ENCODE measurements around the gene POLD4. TPM values are rescaled to one million over a fixed set of nuclear protein-coding genes. Genes with fewer than 3 reads are reported as not detected.

The POLD4 gene
- total RNA-seq, 1 experiment from 2014 or later = 44.2 TPM

DNA sequence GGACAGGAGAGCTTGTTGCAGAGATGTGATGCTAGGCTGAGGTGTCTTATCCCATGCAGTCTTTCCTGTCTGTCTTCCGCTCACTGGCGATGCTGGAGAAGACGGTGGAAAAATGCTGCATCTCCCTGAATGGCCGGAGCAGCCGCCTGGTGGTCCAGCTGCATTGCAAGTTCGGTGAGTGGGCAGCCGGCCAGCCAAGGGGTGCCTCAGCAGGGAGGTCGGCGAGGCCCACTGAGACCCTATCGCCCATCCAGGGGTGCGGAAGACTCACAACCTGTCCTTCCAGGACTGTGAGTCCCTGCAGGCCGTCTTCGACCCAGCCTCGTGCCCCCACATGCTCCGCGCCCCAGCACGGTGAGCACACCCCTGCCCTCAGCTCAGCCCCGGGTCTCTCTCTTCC, 40.1 kb upstream of the POLD4 start (continued):
- TF ChIP-seq, protein P1, sequence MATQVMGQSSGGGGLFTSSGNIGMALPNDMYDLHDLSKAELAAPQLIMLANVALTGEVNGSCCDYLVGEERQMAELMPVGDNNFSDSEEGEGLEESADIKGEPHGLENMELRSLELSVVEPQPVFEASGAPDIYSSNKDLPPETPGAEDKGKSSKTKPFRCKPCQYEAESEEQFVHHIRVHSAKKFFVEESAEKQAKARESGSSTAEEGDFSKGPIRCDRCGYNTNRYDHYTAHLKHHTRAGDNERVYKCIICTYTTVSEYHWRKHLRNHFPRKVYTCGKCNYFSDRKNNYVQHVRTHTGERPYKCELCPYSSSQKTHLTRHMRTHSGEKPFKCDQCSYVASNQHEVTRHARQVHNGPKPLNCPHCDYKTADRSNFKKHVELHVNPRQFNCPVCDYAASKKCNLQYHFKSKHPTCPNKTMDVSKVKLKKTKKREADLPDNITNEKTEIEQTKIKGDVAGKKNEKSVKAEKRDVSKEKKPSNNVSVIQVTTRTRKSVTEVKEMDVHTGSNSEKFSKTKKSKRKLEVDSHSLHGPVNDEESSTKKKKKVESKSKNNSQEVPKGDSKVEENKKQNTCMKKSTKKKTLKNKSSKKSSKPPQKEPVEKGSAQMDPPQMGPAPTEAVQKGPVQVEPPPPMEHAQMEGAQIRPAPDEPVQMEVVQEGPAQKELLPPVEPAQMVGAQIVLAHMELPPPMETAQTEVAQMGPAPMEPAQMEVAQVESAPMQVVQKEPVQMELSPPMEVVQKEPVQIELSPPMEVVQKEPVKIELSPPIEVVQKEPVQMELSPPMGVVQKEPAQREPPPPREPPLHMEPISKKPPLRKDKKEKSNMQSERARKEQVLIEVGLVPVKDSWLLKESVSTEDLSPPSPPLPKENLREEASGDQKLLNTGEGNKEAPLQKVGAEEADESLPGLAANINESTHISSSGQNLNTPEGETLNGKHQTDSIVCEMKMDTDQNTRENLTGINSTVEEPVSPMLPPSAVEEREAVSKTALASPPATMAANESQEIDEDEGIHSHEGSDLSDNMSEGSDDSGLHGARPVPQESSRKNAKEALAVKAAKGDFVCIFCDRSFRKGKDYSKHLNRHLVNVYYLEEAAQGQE (IDR thresholded peaks at IDR 0.05; ENCODE audit: low read depth) = no peak
- TF ChIP-seq, protein P2, sequence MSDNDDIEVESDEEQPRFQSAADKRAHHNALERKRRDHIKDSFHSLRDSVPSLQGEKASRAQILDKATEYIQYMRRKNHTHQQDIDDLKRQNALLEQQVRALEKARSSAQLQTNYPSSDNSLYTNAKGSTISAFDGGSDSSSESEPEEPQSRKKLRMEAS (IDR thresholded peaks at IDR 0.05) = no peak
- TF ChIP-seq POLR2A (IDR thresholded peaks at IDR 0.05; ENCODE audit: borderline replicate concordance, extremely low read depth, insufficient read depth, insufficient read length) (no peak), CBX3 (IDR thresholded peaks at IDR 0.05; ENCODE audit: low read depth) (no peak), POLR2AphosphoS5 (IDR thresholded peaks at IDR 0.05; ENCODE audit: low read depth, low read length) (no peak), EZH2 (IDR thresholded peaks at IDR 0.05) (no peak), CEBPB (IDR thresholded peaks at IDR 0.05; ENCODE audit: low read depth) (no peak), SRF (IDR thresholded peaks at IDR 0.05; ENCODE audit: low read depth) (no peak), ZFX (IDR thresholded peaks at IDR 0.05) (no peak), JUND (IDR thresholded peaks at IDR 0.05) (no peak), EZH2phosphoT487 (IDR thresholded peaks at IDR 0.05; ENCODE audit: borderline replicate concordance) (no peak), SIN3A (IDR thresholded peaks at IDR 0.05; ENCODE audit: low read depth) (no peak), RAD21 (IDR thresholded peaks at IDR 0.05; ENCODE audit: low read depth) (no peak)

DNA sequence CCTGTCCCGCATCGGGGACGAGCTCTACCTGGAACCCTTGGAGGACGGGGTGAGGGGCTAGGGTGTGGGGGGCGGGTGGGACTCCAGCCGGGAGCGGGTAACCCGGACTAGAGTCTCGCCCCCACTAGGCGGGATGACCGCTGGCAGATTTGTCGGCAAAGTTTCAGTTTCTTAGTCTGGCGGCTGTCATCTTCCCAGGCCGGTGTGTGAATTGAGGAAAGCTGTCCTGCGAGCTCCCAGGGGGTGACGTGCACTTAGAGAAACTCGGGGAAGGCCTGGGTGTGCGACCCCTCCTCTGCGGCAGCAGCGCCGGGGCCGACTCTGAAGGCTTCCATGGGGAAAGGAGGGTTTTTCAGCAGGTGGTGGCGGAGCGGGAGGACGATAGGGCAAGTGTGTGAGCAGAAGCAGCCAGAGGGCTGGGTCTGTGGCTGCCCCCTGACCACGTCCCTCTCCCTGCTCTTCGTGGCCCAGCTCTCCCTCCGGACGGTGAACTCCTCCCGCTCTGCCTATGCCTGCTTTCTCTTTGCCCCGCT, 38.9 kb upstream of the POLD4 start:
- H3K9ac ChIP-seq (ENCODE audit: low read length) = peak overlapping the region; percentile 83
- no peaks in the 10 kb centered on the region for H3K9me2 ChIP-seq (ENCODE audit: insufficient read depth)
- ATAC-seq (0 out of 2 replicates have a peak, but pooled peaks have one; percentile 1), DNase-seq (ENCODE audit: low read depth, low spot score) (no peak)
- H3K4me1 ChIP-seq (ENCODE audit: control insufficient read depth in 1 of 2, insufficient read depth in 2 of 2, low read length in 2 of 2) = peaks cover 9 to 34% of the 10 kb centered on the region in 2 experiments
- TF ChIP-seq EZH2phosphoT487 (IDR thresholded peaks at IDR 0.05; ENCODE audit: borderline replicate concordance) = no peak
- TF ChIP-seq, protein P2 (IDR thresholded peaks at IDR 0.05) = no peak
- TF ChIP-seq, protein P3, sequence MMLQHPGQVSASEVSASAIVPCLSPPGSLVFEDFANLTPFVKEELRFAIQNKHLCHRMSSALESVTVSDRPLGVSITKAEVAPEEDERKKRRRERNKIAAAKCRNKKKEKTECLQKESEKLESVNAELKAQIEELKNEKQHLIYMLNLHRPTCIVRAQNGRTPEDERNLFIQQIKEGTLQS (IDR thresholded peaks at IDR 0.05) = no peak
- TF ChIP-seq CBX3 (IDR thresholded peaks at IDR 0.05; ENCODE audit: low read depth) = no peak
- TF ChIP-seq CEBPB (IDR thresholded peaks at IDR 0.05; ENCODE audit: low read depth) = no peak
- no peak for TF ChIP-seq ELF1 (IDR thresholded peaks at IDR 0.05; ENCODE audit: borderline replicate concordance, low read depth)
- TF ChIP-seq JUND (IDR thresholded peaks at IDR 0.05) = no peak
- TF ChIP-seq RAD21 (IDR thresholded peaks at IDR 0.05; ENCODE audit: low read depth) = no peak
- no peak for TF ChIP-seq EZH2 (IDR thresholded peaks at IDR 0.05)
- TF ChIP-seq SIN3A (IDR thresholded peaks at IDR 0.05; ENCODE audit: low read depth) = no peak
- no peak for TF ChIP-seq YY1 (IDR thresholded peaks at IDR 0.05; ENCODE audit: extremely low read depth, insufficient replicate concordance, low read depth, low read length)
- TF ChIP-seq ZFX (IDR thresholded peaks at IDR 0.05) = no peak
- no peak for TF ChIP-seq EGR1 (IDR thresholded peaks at IDR 0.05; ENCODE audit: low read depth)
- no peak for TF ChIP-seq ZNF274 (IDR thresholded peaks at IDR 0.05; ENCODE audit: low read depth, low read length)
- ChIA-PET CTCF (interaction anchor here (0.8 to 2.2 kb wide), 5 partner anchors 9 to 45 kb away, joined by 4 to 17 read pairs (median 5); partner anchors contain the start of gene PPP1CA), POLR2A (interaction anchor here (0.7 to 1.5 kb wide), 5 partner anchors 10 to 76 kb away, joined by 3 to 8 read pairs (median 3); partner anchors contain the start of genes PPP1CA and TMEM134), RAD21 (ENCODE audit: low non-redundant PET in 1 of 2, low total read pairs in 2 of 2, uncharacterized antibody in 2 of 2, unreplicated experiment in 2 of 2) (interaction anchor here in 1 of 2 experiments (0.5 kb wide), 1 partner anchor 73 kb away, joined by 3 read pairs; no protein-coding TSS in a partner anchor)
- peaks cover 14% of the 10 kb centered on the region; the same call in 1 of the 2 replicates for H3K79me2 ChIP-seq (ENCODE audit: insufficient read depth, low read length)
- H3K36me3 ChIP-seq (ENCODE audit: control insufficient read depth in 1 of 2, insufficient read depth in 2 of 2, low read length in 2 of 2) = peaks cover 3 to 16% of the 10 kb centered on the region in 2 experiments; a peak in 3 of 4 replicates
- no peaks in the 10 kb centered on the region for H3K27me3 ChIP-seq (ENCODE audit: insufficient read depth, low read length)
- intact Hi-C loops (cut with micrococcal nuclease) = no loop called here
- H2AFZ ChIP-seq (ENCODE audit: low read depth, low read length, poor library complexity, severe bottlenecking) = no peak overlapping the region
- H3K4me2 ChIP-seq (ENCODE audit: low read length) = peak overlapping the region; percentile 96
- TSS peak; percentile 71 for BruUV-seq (replicated peaks)
- no peaks in the 10 kb centered on the region for H3K9me3 ChIP-seq (ENCODE audit: control insufficient read depth in 1 of 2, insufficient read depth in 1 of 2, low read depth in 1 of 2, low read length in 2 of 2)
- H3K4me3 ChIP-seq (replicated peaks in 1 of 2; ENCODE audit: low read depth in 1 of 2, low read length in 2 of 2) = peak overlapping the region; percentile 69
- no peaks in the 10 kb centered on the region for H4K20me1 ChIP-seq (ENCODE audit: insufficient read depth)
- H3K27ac ChIP-seq (ENCODE audit: low read depth, low read length) = peak overlapping the region; percentile 85
